ENCODE data around the gene NLGN1.

DNA sequence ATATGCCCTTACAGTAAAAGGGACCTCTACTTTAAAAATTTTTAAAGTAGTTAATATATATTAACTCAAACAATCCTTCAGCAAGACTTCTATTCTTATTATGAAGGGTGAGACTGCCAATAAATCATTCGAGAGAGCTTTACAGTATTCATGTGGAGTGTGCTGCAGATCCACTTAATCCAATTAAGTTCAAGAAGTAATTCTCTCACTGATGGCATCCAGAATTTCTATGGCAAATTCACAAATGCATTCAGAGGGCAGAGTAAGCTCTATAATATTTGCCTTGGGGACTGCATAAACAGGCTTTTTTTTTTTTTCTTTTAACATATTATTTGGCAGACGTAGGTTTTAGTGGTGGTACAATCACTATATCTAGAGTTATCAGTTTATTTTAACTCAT lies 692.0 kb downstream of the NLGN1 start:
- TF ChIP-seq SIN3A (IDR thresholded peaks at IDR 0.05; ENCODE audit: borderline replicate concordance, insufficient read depth, low read length) (no peak), TAF1 (IDR thresholded peaks at IDR 0.05; ENCODE audit: borderline replicate concordance, insufficient read depth, low read length) (no peak), POLR2AphosphoS5 (IDR thresholded peaks at IDR 0.05; ENCODE audit: low read depth, low read length) (no peak)
- TF ChIP-seq, protein P1, sequence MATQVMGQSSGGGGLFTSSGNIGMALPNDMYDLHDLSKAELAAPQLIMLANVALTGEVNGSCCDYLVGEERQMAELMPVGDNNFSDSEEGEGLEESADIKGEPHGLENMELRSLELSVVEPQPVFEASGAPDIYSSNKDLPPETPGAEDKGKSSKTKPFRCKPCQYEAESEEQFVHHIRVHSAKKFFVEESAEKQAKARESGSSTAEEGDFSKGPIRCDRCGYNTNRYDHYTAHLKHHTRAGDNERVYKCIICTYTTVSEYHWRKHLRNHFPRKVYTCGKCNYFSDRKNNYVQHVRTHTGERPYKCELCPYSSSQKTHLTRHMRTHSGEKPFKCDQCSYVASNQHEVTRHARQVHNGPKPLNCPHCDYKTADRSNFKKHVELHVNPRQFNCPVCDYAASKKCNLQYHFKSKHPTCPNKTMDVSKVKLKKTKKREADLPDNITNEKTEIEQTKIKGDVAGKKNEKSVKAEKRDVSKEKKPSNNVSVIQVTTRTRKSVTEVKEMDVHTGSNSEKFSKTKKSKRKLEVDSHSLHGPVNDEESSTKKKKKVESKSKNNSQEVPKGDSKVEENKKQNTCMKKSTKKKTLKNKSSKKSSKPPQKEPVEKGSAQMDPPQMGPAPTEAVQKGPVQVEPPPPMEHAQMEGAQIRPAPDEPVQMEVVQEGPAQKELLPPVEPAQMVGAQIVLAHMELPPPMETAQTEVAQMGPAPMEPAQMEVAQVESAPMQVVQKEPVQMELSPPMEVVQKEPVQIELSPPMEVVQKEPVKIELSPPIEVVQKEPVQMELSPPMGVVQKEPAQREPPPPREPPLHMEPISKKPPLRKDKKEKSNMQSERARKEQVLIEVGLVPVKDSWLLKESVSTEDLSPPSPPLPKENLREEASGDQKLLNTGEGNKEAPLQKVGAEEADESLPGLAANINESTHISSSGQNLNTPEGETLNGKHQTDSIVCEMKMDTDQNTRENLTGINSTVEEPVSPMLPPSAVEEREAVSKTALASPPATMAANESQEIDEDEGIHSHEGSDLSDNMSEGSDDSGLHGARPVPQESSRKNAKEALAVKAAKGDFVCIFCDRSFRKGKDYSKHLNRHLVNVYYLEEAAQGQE (IDR thresholded peaks at IDR 0.05; ENCODE audit: insufficient read depth in 1 of 2, low read depth in 2 of 2, low read length in 2 of 2): no peak
